Naive thymus-derived CD4-positive, alpha-beta T cell (primary cell): ENCODE data around the gene TTBK2. TPM values are rescaled to one million over a fixed set of nuclear protein-coding genes. Genes with fewer than 3 reads are reported as not detected.
"Not testable (repeated sequence)": the region's sequence is repeated elsewhere in the genome, so short reads cannot be mapped to it uniquely, and the experiment has no call there.

Source experiments
- ATAC-seq: fragments of 150-1000 bp; cut with Tn5 transposase; 2 replicates; pipeline ENCODE4 v1.10.0; 2021; ENCODE audit warnings: mild to moderate bottlenecking, moderate library complexity
- CTCF ChIA-PET: fragments of 350-600 bp; sonication (Branson Sonifier 250); formaldehyde crosslinking; loops from one replicate; lab custom pipeline; 2021; ENCODE audit warnings: antibody characterized with exemption; lab: Charles Lee
- POLR2A ChIA-PET: fragments of 350-600 bp; sonication (Branson Sonifier 250); formaldehyde crosslinking; loops from one replicate; lab custom pipeline; 2021; ENCODE audit warnings: antibody characterized with exemption, inconsistent platforms; lab: Charles Lee
- DNase-seq, 9 donors: peaks; one replicate each; pipeline versions ENCODE4 v3.0.0 to v3.0.0-alpha.2; 2020 to 2022; ENCODE audit warnings: mixed read lengths in 1 of 9
- H3K27ac ChIP-seq: one replicate; pipeline ENCODE4 v1.7.0; 2013; ENCODE audit warnings: mild to moderate bottlenecking, low read depth, low read length, moderate library complexity
- H3K27me3 ChIP-seq, 2 donors: one replicate each; pipeline ENCODE4 v1.7.0; 2013; ENCODE audit warnings: low read length in 2 of 2, mild to moderate bottlenecking in 2 of 2, moderate library complexity in 2 of 2; ENCODE audit not compliant: control insufficient read depth in 2 of 2, insufficient read depth in 2 of 2
- H3K36me3 ChIP-seq, 3 experiments: 1 replicate in 2 of 3; 2 replicates in 1 of 3; pipeline ENCODE4 v1.7.0; 2013; ENCODE audit warnings: low read length in 3 of 3, mild to moderate bottlenecking in 3 of 3, moderate library complexity in 1 of 3; ENCODE audit not compliant: insufficient read depth in 3 of 3, control insufficient read depth in 2 of 3
- H3K4me1 ChIP-seq, 2 donors: one replicate each; pipeline ENCODE4 v1.7.0; 2013; ENCODE audit warnings: low read length in 2 of 2, mild to moderate bottlenecking in 2 of 2, moderate library complexity in 1 of 2; ENCODE audit not compliant: control insufficient read depth in 2 of 2, insufficient read depth in 2 of 2
- H3K4me3 ChIP-seq: 2 replicates; pipeline ENCODE4 v1.7.0; 2013; ENCODE audit warnings: mild to moderate bottlenecking, low read length
- H3K9me3 ChIP-seq, 3 experiments: 1 replicate in 2 of 3; 2 replicates in 1 of 3; pipeline ENCODE4 v1.7.0; 2013; ENCODE audit warnings: low read length in 3 of 3; ENCODE audit not compliant: control insufficient read depth in 2 of 3
- H3K27ac Mint-ChIP-seq, 9 donors: one replicate each; pipeline ENCODE4 v1.8.0; 2020 to 2022; ENCODE audit warnings: mixed read lengths in 9 of 9, mild to moderate bottlenecking in 8 of 9, moderate library complexity in 5 of 9, inconsistent platforms in 2 of 9
- H3K27me3 Mint-ChIP-seq, 5 donors: one replicate each; pipeline ENCODE4 v1.8.0; 2021 to 2022; ENCODE audit warnings: mixed read lengths in 5 of 5, mild to moderate bottlenecking in 1 of 5
- H3K36me3 Mint-ChIP-seq, 5 donors: one replicate each; pipeline ENCODE4 v1.8.0; 2020 to 2022; ENCODE audit warnings: mixed read lengths in 5 of 5, mild to moderate bottlenecking in 3 of 5, inconsistent platforms in 1 of 5
- H3K4me1 Mint-ChIP-seq, 7 donors: one replicate each; pipeline ENCODE4 v1.8.0; 2020 to 2022; ENCODE audit warnings: mixed read lengths in 7 of 7, mild to moderate bottlenecking in 3 of 7, inconsistent platforms in 1 of 7
- H3K4me3 Mint-ChIP-seq, 10 donors: one replicate each; pipeline ENCODE4 v1.8.0; 2020 to 2022; ENCODE audit warnings: mild to moderate bottlenecking in 10 of 10, mixed read lengths in 10 of 10, moderate library complexity in 6 of 10, inconsistent platforms in 2 of 10
- H3K9me3 Mint-ChIP-seq, 11 donors: one replicate each; pipeline ENCODE4 v1.8.0; 2020 to 2022; ENCODE audit warnings: mixed read lengths in 11 of 11, mild to moderate bottlenecking in 4 of 11, inconsistent platforms in 1 of 11, moderate library complexity in 1 of 11
- intact Hi-C, 2 donors: fragments of 100-400 bp; cut with micrococcal nuclease; formaldehyde crosslinking; loops; one replicate each; pipeline ENCODE4 v1.15.1; 2023
- polyA plus RNA-seq, 2 donors: library from polyadenylated mRNA; unstranded; fragments of 300-500 nt; fragmentation: Illumina TruSeq; gene quantifications; one replicate each; pipeline ENCODE4 v1.2.3, GENCODE V29; 2021
- total RNA-seq, 6 experiments: library from RNA in 5 of 6; stranded (reverse) in 5 of 6; gene quantifications; 1 replicate in 5 of 6; 2 replicates in 1 of 6; pipeline ENCODE4 v1.2.3 and lab custom pipeline; 2021 to 2026

The TTBK2 gene
- 10 to 100 TPM; 15.7 to 30.5 (median 28.8) TPM for total RNA-seq
- polyA plus RNA-seq: 10 to 100 TPM; 12.5 to 16.4 TPM
- 78.9 reads per million, percentile 80 among the genes with 10 or more reads in this experiment for total RNA-seq (lab: John Stamatoyannopoulos, UW)

GRCh38 chr15:42920519-42921341, at the start of gene TTBK2:
Gene TTBK2 (minus strand): TSS chr15:42920778. CDS start chr15:42878617, 42,161 bp downstream.
- H3K27me3 Mint-ChIP-seq: peaks cover 0 to 3% (median 0%) of the 10 kb centered on the region in 5 donors
- H3K4me1 ChIP-seq: peaks cover 4 to 5% of the 10 kb centered on the region in 2 donors
- peak within 1 kb of the TSS; percentile 89 for H3K4me3 ChIP-seq
- ChIA-PET POLR2A (interaction anchor here (1.0 to 1.3 kb wide), 2 partner anchors 10 to 15 kb away, joined by 5 to 7 read pairs; no protein-coding TSS in a partner anchor), CTCF (interaction anchor here (1.2 kb wide), 1 partner anchor 217 kb away, joined by 5 read pairs; no protein-coding TSS in a partner anchor)
- H3K4me3 Mint-ChIP-seq: peak within 1 kb of the TSS; percentile 93 to 100 (median 97)
- intact Hi-C loops: loop anchor here (1.0 to 5.0 kb wide), 15 partner anchors 183 to 1690 kb away; partner anchors contain the start of genes CCNDBP1 (in 2 of the 2), CDAN1 (in 2 of the 2), GANC (in 2 of the 2) and STARD9 (in 2 of the 2)
- peak within 1 kb of the TSS; percentile 71 for H3K27ac ChIP-seq
- ATAC-seq (peak; percentile 98), DNase-seq (peak; percentile 93 to 98 (median 97))
- H3K9me3 Mint-ChIP-seq: peaks cover 0 to 4% (median 0%) of the 10 kb centered on the region in 11 donors
- H3K27me3 ChIP-seq: no peaks in the 10 kb centered on the region
- peaks cover 0 to 8% (median 0%) of the 10 kb centered on the region in 3 experiments for H3K36me3 ChIP-seq
- no peaks in the 10 kb centered on the region for H3K9me3 ChIP-seq
- peak within 1 kb of the TSS; percentile 88 to 97 (median 95) for H3K27ac Mint-ChIP-seq
- H3K4me1 Mint-ChIP-seq: peaks cover 14 to 40% (median 29%) of the 10 kb centered on the region in 7 donors
- H3K36me3 Mint-ChIP-seq: peaks cover 0 to 5% (median 0%) of the 10 kb centered on the region in 5 donors

- intact Hi-C loops: no loop called here
- POLR2A ChIA-PET: no interaction called here
- H3K27me3 ChIP-seq: no peaks in the 10 kb centered on the region
- Mint-ChIP-seq H3K9me3 (peaks cover 0 to 3% (median 0%) of the 10 kb centered on the region in 11 donors), H3K36me3 (peaks cover 23 to 61% (median 44%) of the 10 kb centered on the region in 5 donors), H3K27me3 (no peaks in the 10 kb centered on the region), H3K4me3 (no peak overlapping the region), H3K27ac (no peak overlapping the region), H3K4me1 (no peaks in the 10 kb centered on the region)
- CTCF ChIA-PET: no interaction called here
- no peak overlapping the region for H3K4me3 ChIP-seq
- H3K27ac ChIP-seq: no peak overlapping the region
- no peaks in the 10 kb centered on the region for H3K9me3 ChIP-seq
- no peaks in the 10 kb centered on the region for H3K4me1 ChIP-seq
- no peak for DNase-seq
- H3K36me3 ChIP-seq: peaks cover 6 to 61% (median 15%) of the 10 kb centered on the region in 3 experiments
- ATAC-seq: no peak
Observed at GRCh38 chr15:42964476-42964875, 43.9 kb upstream of the TTBK2 start.

- Mint-ChIP-seq H3K4me3 (no peak overlapping the region), H3K4me1 (no peaks in the 10 kb centered on the region), H3K27ac (no peak overlapping the region), H3K27me3 (no peaks in the 10 kb centered on the region), H3K36me3 (peaks cover 16 to 79% (median 61%) of the 10 kb centered on the region in 5 donors), H3K9me3 (no peaks in the 10 kb centered on the region)
- no peak overlapping the region for H3K4me3 ChIP-seq
- ATAC-seq (no peak), DNase-seq (no peak)
- no peaks in the 10 kb centered on the region for H3K27me3 ChIP-seq
- no peak overlapping the region for H3K27ac ChIP-seq
- CTCF ChIA-PET: no interaction called here
- no peaks in the 10 kb centered on the region for H3K9me3 ChIP-seq
- POLR2A ChIA-PET: no interaction called here
- peaks cover 17 to 81% (median 29%) of the 10 kb centered on the region in 3 experiments for H3K36me3 ChIP-seq
- intact Hi-C loops: no loop called here
- H3K4me1 ChIP-seq: no peaks in the 10 kb centered on the region
Observed at GRCh38 chr15:42955518-42955917, 34.9 kb upstream of the TTBK2 start.

GRCh38 chr15:42954291-42954690, 33.7 kb upstream of the TTBK2 start:
- no peak overlapping the region for H3K27ac Mint-ChIP-seq
- H3K27ac ChIP-seq: no peak overlapping the region
- H3K36me3 ChIP-seq: peaks cover 22 to 79% (median 22%) of the 10 kb centered on the region in 3 experiments
- H3K27me3 Mint-ChIP-seq: no peaks in the 10 kb centered on the region
- no peak for ATAC-seq
- peaks cover 9 to 78% (median 58%) of the 10 kb centered on the region in 5 donors for H3K36me3 Mint-ChIP-seq
- H3K4me1 ChIP-seq: no peaks in the 10 kb centered on the region
- H3K9me3 ChIP-seq: no peaks in the 10 kb centered on the region
- H3K27me3 ChIP-seq: no peaks in the 10 kb centered on the region
- no peak overlapping the region for H3K4me3 Mint-ChIP-seq
- H3K4me3 ChIP-seq: no peak overlapping the region
- intact Hi-C loops: no loop called here
- H3K9me3 Mint-ChIP-seq: peaks cover 0 to 3% (median 0%) of the 10 kb centered on the region in 11 donors
- no peaks in the 10 kb centered on the region for H3K4me1 Mint-ChIP-seq
- no peak for DNase-seq
- ChIA-PET POLR2A (no interaction called here), CTCF (no interaction called here)

GRCh38 chr15:42948898-42949297, 28.3 kb upstream of the TTBK2 start:
- H3K27ac ChIP-seq, ATAC-seq, H3K9me3 ChIP-seq, H3K27me3 ChIP-seq, H3K4me1 Mint-ChIP-seq, H3K4me3 ChIP-seq, H3K9me3 Mint-ChIP-seq, H3K27ac Mint-ChIP-seq, POLR2A ChIA-PET, DNase-seq, H3K27me3 Mint-ChIP-seq, intact Hi-C loops, H3K4me3 Mint-ChIP-seq, H3K4me1 ChIP-seq: not testable (repeated sequence)
- peaks cover 10 to 66% (median 38%) of the 10 kb centered on the region in 5 donors for H3K36me3 Mint-ChIP-seq
- peaks cover 16 to 74% (median 31%) of the 10 kb centered on the region in 3 experiments for H3K36me3 ChIP-seq
- CTCF ChIA-PET: interaction anchor here (0.7 kb wide), 1 partner anchor 11 kb away, joined by 3 read pairs; no protein-coding TSS in a partner anchor

- peaks cover 0 to 27% (median 18%) of the 10 kb centered on the region in 5 donors for H3K36me3 Mint-ChIP-seq
- ATAC-seq (no peak), DNase-seq (no peak)
- Histone ChIP-seq H3K27me3 (no peaks in the 10 kb centered on the region), H3K9me3 (no peaks in the 10 kb centered on the region), H3K27ac (no peak overlapping the region), H3K4me3 (no peak overlapping the region), H3K36me3 (peaks cover 6 to 23% (median 9%) of the 10 kb centered on the region in 3 experiments), H3K4me1 (no peaks in the 10 kb centered on the region)
- no peak overlapping the region for H3K4me3 Mint-ChIP-seq
- H3K9me3 Mint-ChIP-seq: no peaks in the 10 kb centered on the region
- intact Hi-C loops: loop anchor here in 1 of 2 donors (2.0 kb wide), 1 partner anchor 76 kb away; no protein-coding TSS in a partner anchor
- POLR2A ChIA-PET: no interaction called here
- peaks cover 0 to 2% (median 0%) of the 10 kb centered on the region in 7 donors for H3K4me1 Mint-ChIP-seq
- no peak overlapping the region for H3K27ac Mint-ChIP-seq
- CTCF ChIA-PET: no interaction called here
- no peaks in the 10 kb centered on the region for H3K27me3 Mint-ChIP-seq
Observed at GRCh38 chr15:42940527-42940926, 19.9 kb upstream of the TTBK2 start.
